ENCODE data around the gene ANKDD1B. TPM values are rescaled to one million over a fixed set of nuclear protein-coding genes. Genes with fewer than 3 reads are reported as not detected.
A peak's percentile ranks its signal among the peaks of the same experiment; 100 is the strongest.

The ANKDD1B gene
- polyA plus RNA-seq, 3 donors = 0.32 TPM; not detected in 2

- H3K27ac Mint-ChIP-seq = no peak overlapping the region
- intact Hi-C loops (cut with micrococcal nuclease) = no loop called here
- no peaks in the 10 kb centered on the region for H3K9me3 Mint-ChIP-seq
- Histone ChIP-seq H4K20me1 (ENCODE audit: insufficient read depth, low read length) (no peaks in the 10 kb centered on the region), H3K4me2 (replicated peaks; ENCODE audit: extremely low read depth, low read length, poor library complexity, severe bottlenecking) (no peak overlapping the region), H3K4me3 (replicated peaks in 1 of 3; ENCODE audit: low read depth in 2 of 3, low read length in 3 of 3) (no peak overlapping the region), H3K9me3 (replicated peaks in 1 of 2; ENCODE audit: control insufficient read depth in 1 of 2, insufficient read depth in 1 of 2, low read length in 2 of 2) (no peaks in the 10 kb centered on the region), H2AFZ (ENCODE audit: insufficient read depth, low read depth, low read length, poor library complexity, severe bottlenecking) (no peak overlapping the region), H3K36me3 (replicated peaks in 1 of 2; ENCODE audit: control insufficient read depth in 1 of 2, insufficient read depth in 2 of 2, low read length in 2 of 2) (no peaks in the 10 kb centered on the region), H3K9ac (ENCODE audit: insufficient read depth, low read length, poor library complexity, severe bottlenecking) (no peak overlapping the region), H3K27me3 (ENCODE audit: control insufficient read depth in 2 of 2, insufficient read depth in 2 of 2, low read length in 2 of 2) (no peaks in the 10 kb centered on the region), H3K79me2 (ENCODE audit: insufficient read depth, low read length) (no peaks in the 10 kb centered on the region), H3K4me1 (ENCODE audit: control insufficient read depth in 1 of 2, insufficient read depth in 2 of 2, low read length in 2 of 2) (peaks cover 9 to 11% of the 10 kb centered on the region in 2 donors), H3K27ac (ENCODE audit: low read depth in 1 of 2, low read length in 2 of 2) (no peak overlapping the region)
- peaks cover 0 to 5% (median 1%) of the 10 kb centered on the region in 3 donors for H3K27me3 Mint-ChIP-seq (ENCODE audit: low read depth in 3 of 3)
- no peaks in the 10 kb centered on the region for H3K36me3 Mint-ChIP-seq
- no peak overlapping the region for H3K4me3 Mint-ChIP-seq
- no peak for DNase-seq
- H3K4me1 Mint-ChIP-seq = peaks cover 16% of the 10 kb centered on the region
- TF ChIP-seq, protein P1, sequence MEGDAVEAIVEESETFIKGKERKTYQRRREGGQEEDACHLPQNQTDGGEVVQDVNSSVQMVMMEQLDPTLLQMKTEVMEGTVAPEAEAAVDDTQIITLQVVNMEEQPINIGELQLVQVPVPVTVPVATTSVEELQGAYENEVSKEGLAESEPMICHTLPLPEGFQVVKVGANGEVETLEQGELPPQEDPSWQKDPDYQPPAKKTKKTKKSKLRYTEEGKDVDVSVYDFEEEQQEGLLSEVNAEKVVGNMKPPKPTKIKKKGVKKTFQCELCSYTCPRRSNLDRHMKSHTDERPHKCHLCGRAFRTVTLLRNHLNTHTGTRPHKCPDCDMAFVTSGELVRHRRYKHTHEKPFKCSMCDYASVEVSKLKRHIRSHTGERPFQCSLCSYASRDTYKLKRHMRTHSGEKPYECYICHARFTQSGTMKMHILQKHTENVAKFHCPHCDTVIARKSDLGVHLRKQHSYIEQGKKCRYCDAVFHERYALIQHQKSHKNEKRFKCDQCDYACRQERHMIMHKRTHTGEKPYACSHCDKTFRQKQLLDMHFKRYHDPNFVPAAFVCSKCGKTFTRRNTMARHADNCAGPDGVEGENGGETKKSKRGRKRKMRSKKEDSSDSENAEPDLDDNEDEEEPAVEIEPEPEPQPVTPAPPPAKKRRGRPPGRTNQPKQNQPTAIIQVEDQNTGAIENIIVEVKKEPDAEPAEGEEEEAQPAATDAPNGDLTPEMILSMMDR (IDR thresholded peaks at IDR 0.05) = no peak
- WGBS (ENCODE audit: insufficient coverage) = 98% methylated on average over 17 of the region's 19 CpGs
Observed at GRCh38 chr5:75654693-75655295, 43.5 kb downstream of the ANKDD1B start.

GRCh38 chr5:75656311-75657003 lies 45.2 kb downstream of the ANKDD1B start:
- H3K4me1 ChIP-seq (ENCODE audit: control insufficient read depth in 1 of 2, insufficient read depth in 2 of 2, low read length in 2 of 2) = peaks cover 23 to 25% of the 10 kb centered on the region in 2 donors
- Mint-ChIP-seq H3K27ac (peak overlapping the region in 5 of 7 donors; percentile 6 to 87 (median 53)), H3K27me3 (ENCODE audit: low read depth in 3 of 3) (peaks cover 0 to 5% (median 1%) of the 10 kb centered on the region in 3 donors), H3K9me3 (no peaks in the 10 kb centered on the region), H3K4me3 (peak overlapping the region; percentile 81 to 88), H3K4me1 (peaks cover 27% of the 10 kb centered on the region), H3K36me3 (no peaks in the 10 kb centered on the region)
- TF ChIP-seq, protein P1 (IDR thresholded peaks at IDR 0.05) = no peak
- peak overlapping the region; percentile 67 for H3K4me2 ChIP-seq (replicated peaks; ENCODE audit: extremely low read depth, low read length, poor library complexity, severe bottlenecking)
- no peak for DNase-seq
- H3K9ac ChIP-seq (ENCODE audit: insufficient read depth, low read length, poor library complexity, severe bottlenecking) = peak overlapping the region; percentile 67
- peak overlapping the region; percentile 42 to 82 (median 47) for H3K4me3 ChIP-seq (replicated peaks in 1 of 3; ENCODE audit: low read depth in 2 of 3, low read length in 3 of 3)
- peak overlapping the region; percentile 44 to 79 for H3K27ac ChIP-seq (ENCODE audit: low read depth in 1 of 2, low read length in 2 of 2)
- 59% methylated on average over 6 of the region's 9 CpGs for WGBS (ENCODE audit: insufficient coverage)
- intact Hi-C loops (cut with micrococcal nuclease) = no loop called here
- H4K20me1 ChIP-seq (ENCODE audit: insufficient read depth, low read length) = no peaks in the 10 kb centered on the region
- no peaks in the 10 kb centered on the region for H3K9me3 ChIP-seq (replicated peaks in 1 of 2; ENCODE audit: control insufficient read depth in 1 of 2, insufficient read depth in 1 of 2, low read length in 2 of 2)
- H3K27me3 ChIP-seq (ENCODE audit: control insufficient read depth in 2 of 2, insufficient read depth in 2 of 2, low read length in 2 of 2) = no peaks in the 10 kb centered on the region
- peak overlapping the region; percentile 78 for H2AFZ ChIP-seq (ENCODE audit: insufficient read depth, low read depth, low read length, poor library complexity, severe bottlenecking)
- H3K79me2 ChIP-seq (ENCODE audit: insufficient read depth, low read length) = no peaks in the 10 kb centered on the region
- H3K36me3 ChIP-seq (replicated peaks in 1 of 2; ENCODE audit: control insufficient read depth in 1 of 2, insufficient read depth in 2 of 2, low read length in 2 of 2) = no peaks in the 10 kb centered on the region
